ENCODE data around the gene PTGDR. TPM values are rescaled to one million over a fixed set of nuclear protein-coding genes. Genes with fewer than 3 reads are reported as not detected.

The PTGDR gene
- total RNA-seq, 1 experiment from 2014 or later, result not detected

DNA sequence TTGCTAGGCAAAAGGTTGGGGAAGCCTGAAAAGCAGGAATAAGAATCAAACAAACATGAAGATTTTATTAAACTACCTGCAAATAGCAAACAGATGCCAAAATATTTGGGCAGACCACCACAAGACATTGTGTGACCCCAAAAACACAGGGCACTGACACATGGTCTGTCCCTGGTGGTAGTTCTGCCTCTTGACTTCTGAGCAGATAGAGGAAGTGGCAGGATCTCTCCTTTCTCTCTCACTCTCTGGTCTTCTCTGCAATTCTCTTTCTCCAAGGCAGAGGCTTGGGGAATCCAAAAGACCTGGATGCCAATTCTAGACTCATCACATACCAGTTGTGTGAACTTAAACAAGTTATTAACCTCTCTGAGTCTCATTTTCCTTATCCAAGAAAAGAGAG, 4.3 kb upstream of the PTGDR start:
- no peaks in the 10 kb centered on the region for H3K27me3 ChIP-seq (ENCODE audit: insufficient read depth, low read length)
- TF ChIP-seq FOSL1 (IDR thresholded peaks at IDR 0.05; ENCODE audit: low read depth), result no peak
- TF ChIP-seq POLR2A (IDR thresholded peaks at IDR 0.05; ENCODE audit: borderline replicate concordance, extremely low read depth, insufficient read depth, insufficient read length), result no peak
- no peak for TF ChIP-seq SIN3A (IDR thresholded peaks at IDR 0.05; ENCODE audit: low read depth)
- TF ChIP-seq, protein P1, sequence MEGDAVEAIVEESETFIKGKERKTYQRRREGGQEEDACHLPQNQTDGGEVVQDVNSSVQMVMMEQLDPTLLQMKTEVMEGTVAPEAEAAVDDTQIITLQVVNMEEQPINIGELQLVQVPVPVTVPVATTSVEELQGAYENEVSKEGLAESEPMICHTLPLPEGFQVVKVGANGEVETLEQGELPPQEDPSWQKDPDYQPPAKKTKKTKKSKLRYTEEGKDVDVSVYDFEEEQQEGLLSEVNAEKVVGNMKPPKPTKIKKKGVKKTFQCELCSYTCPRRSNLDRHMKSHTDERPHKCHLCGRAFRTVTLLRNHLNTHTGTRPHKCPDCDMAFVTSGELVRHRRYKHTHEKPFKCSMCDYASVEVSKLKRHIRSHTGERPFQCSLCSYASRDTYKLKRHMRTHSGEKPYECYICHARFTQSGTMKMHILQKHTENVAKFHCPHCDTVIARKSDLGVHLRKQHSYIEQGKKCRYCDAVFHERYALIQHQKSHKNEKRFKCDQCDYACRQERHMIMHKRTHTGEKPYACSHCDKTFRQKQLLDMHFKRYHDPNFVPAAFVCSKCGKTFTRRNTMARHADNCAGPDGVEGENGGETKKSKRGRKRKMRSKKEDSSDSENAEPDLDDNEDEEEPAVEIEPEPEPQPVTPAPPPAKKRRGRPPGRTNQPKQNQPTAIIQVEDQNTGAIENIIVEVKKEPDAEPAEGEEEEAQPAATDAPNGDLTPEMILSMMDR (IDR thresholded peaks at IDR 0.05 in 2 of 3, conservative IDR thresholded peaks at IDR 0.05 in 1 of 3; ENCODE audit: borderline replicate concordance in 1 of 3, insufficient read depth in 1 of 3, low read depth in 2 of 3, low read length in 2 of 3), result no peak
- TF ChIP-seq, protein P2, sequence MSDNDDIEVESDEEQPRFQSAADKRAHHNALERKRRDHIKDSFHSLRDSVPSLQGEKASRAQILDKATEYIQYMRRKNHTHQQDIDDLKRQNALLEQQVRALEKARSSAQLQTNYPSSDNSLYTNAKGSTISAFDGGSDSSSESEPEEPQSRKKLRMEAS (IDR thresholded peaks at IDR 0.05), result no peak
- no peak for TF ChIP-seq JUND (IDR thresholded peaks at IDR 0.05)

DNA sequence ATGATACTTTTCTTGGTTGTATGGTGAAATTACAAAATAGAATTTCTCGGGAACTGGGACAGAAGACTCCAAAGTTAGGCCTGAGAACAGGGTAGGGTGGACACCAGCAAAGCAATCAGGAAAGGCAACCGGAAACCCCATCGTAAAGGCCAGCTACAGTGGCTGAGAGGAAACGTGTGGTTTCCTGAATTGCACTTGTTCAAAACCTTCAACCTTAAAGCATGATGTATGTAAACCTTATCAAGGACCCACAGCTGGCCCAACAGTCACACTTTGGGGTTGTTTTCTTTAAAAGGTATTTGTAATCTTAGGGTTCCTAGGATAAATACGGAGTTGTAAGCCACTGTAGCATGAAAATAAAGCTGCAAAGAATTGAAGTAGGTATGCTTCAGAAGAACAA, 2.2 kb upstream of the PTGDR start:
- RAD21 ChIA-PET (ENCODE audit: low non-redundant PET in 1 of 2, low total read pairs in 2 of 2, uncharacterized antibody in 2 of 2, unreplicated experiment in 2 of 2), result no interaction called here
- TF ChIP-seq, protein P3, sequence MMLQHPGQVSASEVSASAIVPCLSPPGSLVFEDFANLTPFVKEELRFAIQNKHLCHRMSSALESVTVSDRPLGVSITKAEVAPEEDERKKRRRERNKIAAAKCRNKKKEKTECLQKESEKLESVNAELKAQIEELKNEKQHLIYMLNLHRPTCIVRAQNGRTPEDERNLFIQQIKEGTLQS (IDR thresholded peaks at IDR 0.05), result no peak
- no peaks in the 10 kb centered on the region for H3K79me2 ChIP-seq (ENCODE audit: insufficient read depth, low read length)

More for the DNA sequence above, 4.3 kb upstream of the PTGDR start:
- H3K4me3 ChIP-seq (replicated peaks in 1 of 2; ENCODE audit: low read depth in 1 of 2, low read length in 2 of 2), result no peak overlapping the region
- no peak overlapping the region for H3K4me2 ChIP-seq (ENCODE audit: low read length)
- H2AFZ ChIP-seq (ENCODE audit: low read depth, low read length, poor library complexity, severe bottlenecking), result no peak overlapping the region
- no peaks in the 10 kb centered on the region for H3K9me2 ChIP-seq (ENCODE audit: insufficient read depth)
- H3K36me3 ChIP-seq (ENCODE audit: control insufficient read depth in 1 of 2, insufficient read depth in 2 of 2, low read length in 2 of 2), result no peaks in the 10 kb centered on the region
- ChIA-PET POLR2A (no interaction called here), CTCF (no interaction called here), RAD21 (ENCODE audit: low non-redundant PET in 1 of 2, low total read pairs in 2 of 2, uncharacterized antibody in 2 of 2, unreplicated experiment in 2 of 2) (no interaction called here)
- BruUV-seq (replicated peaks), result no TSS peak
- intact Hi-C loops (cut with micrococcal nuclease), result no loop called here
- no peak for ATAC-seq
- H3K27ac ChIP-seq (ENCODE audit: low read depth, low read length), result no peak overlapping the region
- H4K20me1 ChIP-seq (ENCODE audit: insufficient read depth), result no peaks in the 10 kb centered on the region
- H3K79me2 ChIP-seq (ENCODE audit: insufficient read depth, low read length), result no peaks in the 10 kb centered on the region
- H3K4me1 ChIP-seq (ENCODE audit: control insufficient read depth in 1 of 2, insufficient read depth in 2 of 2, low read length in 2 of 2), result no peaks in the 10 kb centered on the region
- H3K9me3 ChIP-seq (ENCODE audit: control insufficient read depth in 1 of 2, insufficient read depth in 1 of 2, low read depth in 1 of 2, low read length in 2 of 2), result no peaks in the 10 kb centered on the region
- H3K9ac ChIP-seq (ENCODE audit: low read length), result no peak overlapping the region
- DNase-seq (ENCODE audit: low read depth, low spot score), result no peak

More for the DNA sequence above, 2.2 kb upstream of the PTGDR start:
- ChIA-PET POLR2A (no interaction called here), CTCF (no interaction called here)
- H3K27me3 ChIP-seq (ENCODE audit: insufficient read depth, low read length), result no peaks in the 10 kb centered on the region
- H3K4me2 ChIP-seq (ENCODE audit: low read length), result no peak overlapping the region
- intact Hi-C loops (cut with micrococcal nuclease), result no loop called here
- no peak overlapping the region for H3K9ac ChIP-seq (ENCODE audit: low read length)
- H3K4me1 ChIP-seq (ENCODE audit: control insufficient read depth in 1 of 2, insufficient read depth in 2 of 2, low read length in 2 of 2), result no peaks in the 10 kb centered on the region
- H3K36me3 ChIP-seq (ENCODE audit: control insufficient read depth in 1 of 2, insufficient read depth in 2 of 2, low read length in 2 of 2), result no peaks in the 10 kb centered on the region
- no peak overlapping the region for H3K4me3 ChIP-seq (replicated peaks in 1 of 2; ENCODE audit: low read depth in 1 of 2, low read length in 2 of 2)
- DNase-seq (ENCODE audit: low read depth, low spot score) (no peak), ATAC-seq (no peak)
- BruUV-seq (replicated peaks), result no TSS peak
- no peak overlapping the region for H2AFZ ChIP-seq (ENCODE audit: low read depth, low read length, poor library complexity, severe bottlenecking)
- H4K20me1 ChIP-seq (ENCODE audit: insufficient read depth), result no peaks in the 10 kb centered on the region
- no peak overlapping the region for H3K27ac ChIP-seq (ENCODE audit: low read depth, low read length)
- no peaks in the 10 kb centered on the region for H3K9me3 ChIP-seq (ENCODE audit: control insufficient read depth in 1 of 2, insufficient read depth in 1 of 2, low read depth in 1 of 2, low read length in 2 of 2)
- H3K9me2 ChIP-seq (ENCODE audit: insufficient read depth), result no peaks in the 10 kb centered on the region

Measured in HCT116 (cell line).